ENCODE data around the gene TAL2.

The TAL2 gene

DNA sequence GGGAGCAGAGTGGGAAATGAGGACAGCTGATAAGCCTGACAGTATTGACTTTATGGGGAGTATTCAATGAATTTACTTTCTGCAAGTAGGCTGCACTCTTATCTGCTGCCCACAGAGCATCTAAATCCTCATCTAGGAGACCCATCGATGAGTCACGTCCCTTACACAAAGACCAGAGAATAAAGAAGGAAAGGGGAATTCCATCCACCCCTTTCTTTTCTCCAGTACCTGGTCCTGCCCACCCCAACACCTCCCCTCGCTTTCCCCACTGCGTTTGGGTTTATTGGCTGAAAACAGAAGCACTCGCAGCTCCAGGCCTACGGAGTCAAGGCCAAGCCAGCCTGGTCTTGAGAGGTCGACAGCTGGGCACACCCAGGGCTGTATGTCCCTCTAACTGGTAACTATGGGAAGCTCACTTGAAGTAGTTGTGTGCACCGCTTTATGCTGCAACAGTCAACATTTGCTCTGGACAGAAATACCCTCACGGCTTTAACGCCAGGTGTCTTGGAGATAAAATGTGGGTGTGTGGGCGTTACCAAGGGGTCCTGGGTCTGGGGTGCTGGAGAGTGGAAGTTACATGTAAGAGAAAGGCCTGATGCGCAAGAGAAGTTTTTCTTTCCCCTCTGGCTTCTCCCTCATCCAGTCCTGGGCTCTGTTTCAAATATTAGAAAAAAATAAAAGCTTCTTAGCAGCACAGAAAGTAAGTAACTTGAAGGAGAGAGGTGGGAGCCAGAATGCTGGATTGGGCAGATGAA lies 14.5 kb upstream of the TAL2 start:
- Histone ChIP-seq H3K4me1 (ENCODE audit: control insufficient read depth, insufficient read depth, low read length) (peaks cover 21% of the 10 kb centered on the region), H3K9ac (ENCODE audit: low read length) (no peak overlapping the region)

DNA sequence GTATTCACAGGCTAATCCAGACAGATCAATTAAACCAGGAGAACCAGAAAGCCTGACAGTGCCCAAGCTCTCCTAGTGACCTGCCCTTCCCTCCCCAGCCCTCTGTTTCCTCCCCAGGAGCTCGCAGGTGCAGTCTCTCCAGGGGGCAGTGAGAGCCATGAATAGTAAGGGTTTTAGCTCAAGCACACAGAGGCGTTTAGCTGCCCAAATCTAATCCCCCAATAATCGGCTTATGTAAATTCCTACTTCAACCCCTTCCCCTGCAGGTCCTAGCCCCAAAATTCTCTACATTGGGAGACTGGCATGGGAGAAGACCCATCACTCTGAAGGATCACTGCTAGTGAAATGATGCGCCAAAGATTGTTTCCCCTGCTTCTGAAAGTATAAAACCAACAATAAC lies 10.5 kb upstream of the TAL2 start:
- no peaks in the 10 kb centered on the region for H3K36me3 ChIP-seq (ENCODE audit: control insufficient read depth, insufficient read depth, low read length)
- no peak overlapping the region for H3K9ac ChIP-seq (ENCODE audit: low read length)
- H3K9me3 ChIP-seq (ENCODE audit: control insufficient read depth, insufficient read depth, low read depth, low read length) = no peaks in the 10 kb centered on the region
- H3K27ac ChIP-seq (ENCODE audit: low read depth, low read length) = no peak overlapping the region
- H3K27me3 ChIP-seq (ENCODE audit: control insufficient read depth, insufficient read depth, low read length) = peaks cover 34% of the 10 kb centered on the region
- H3K4me1 ChIP-seq (ENCODE audit: control insufficient read depth, insufficient read depth, low read length) = peaks cover 20% of the 10 kb centered on the region
- H3K4me3 ChIP-seq (ENCODE audit: low read depth, low read length) = no peak overlapping the region

More for the DNA sequence above, 14.5 kb upstream of the TAL2 start:
- H3K27me3 ChIP-seq (ENCODE audit: control insufficient read depth, insufficient read depth, low read length) = no peaks in the 10 kb centered on the region
- H3K36me3 ChIP-seq (ENCODE audit: control insufficient read depth, insufficient read depth, low read length) = no peaks in the 10 kb centered on the region
- H3K9me3 ChIP-seq (ENCODE audit: control insufficient read depth, insufficient read depth, low read depth, low read length) = no peaks in the 10 kb centered on the region
- H3K27ac ChIP-seq (ENCODE audit: low read depth, low read length) = no peak overlapping the region
- H3K4me3 ChIP-seq (ENCODE audit: low read depth, low read length) = no peak overlapping the region

DNA sequence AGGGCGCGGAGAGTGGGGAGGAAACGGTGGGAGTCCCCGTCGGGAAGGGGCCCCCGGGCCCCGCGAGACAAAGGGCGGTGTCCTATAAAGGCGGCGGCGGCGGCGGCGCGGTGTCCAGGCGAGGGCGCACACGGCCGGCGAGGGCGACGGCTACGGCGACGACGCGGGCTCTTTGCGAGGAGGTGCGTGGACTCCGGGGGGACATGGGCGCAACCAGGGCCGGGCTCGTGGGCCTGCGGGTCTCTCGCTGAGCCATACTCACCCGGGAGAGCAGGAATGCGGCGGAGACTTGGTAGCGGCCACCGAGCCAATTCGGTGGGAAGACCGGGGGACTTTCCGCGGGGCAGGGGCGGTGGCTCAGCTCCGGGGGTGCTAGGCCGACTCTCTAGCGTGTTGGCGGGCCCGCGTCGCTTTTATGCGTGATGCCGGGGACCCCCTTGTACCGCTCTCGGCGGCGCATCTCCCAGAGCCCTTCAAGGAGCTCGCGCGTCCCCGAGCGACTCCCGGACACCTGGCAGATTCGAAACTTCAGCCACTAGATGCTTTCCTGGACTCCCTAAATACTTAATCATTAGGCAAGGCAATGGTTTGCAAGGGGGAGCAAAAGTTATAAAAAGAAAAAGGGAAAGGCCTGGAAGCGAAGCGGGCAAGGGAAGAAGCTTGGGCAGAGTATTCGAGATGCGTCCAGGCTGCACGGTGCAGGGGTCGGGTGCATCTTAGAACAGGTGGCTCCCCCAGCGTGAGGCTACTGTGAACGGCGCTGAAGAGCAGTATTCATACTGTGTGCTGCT lies 5.9 kb upstream of the TAL2 start:
- H3K9me3 ChIP-seq (ENCODE audit: control insufficient read depth, insufficient read depth, low read depth, low read length) = no peaks in the 10 kb centered on the region
- H3K27me3 ChIP-seq (ENCODE audit: control insufficient read depth, insufficient read depth, low read length) = peaks cover 59% of the 10 kb centered on the region
- H3K27ac ChIP-seq (ENCODE audit: low read depth, low read length) = no peak overlapping the region
- H3K9ac ChIP-seq (ENCODE audit: low read length) = no peak overlapping the region
- no peaks in the 10 kb centered on the region for H3K36me3 ChIP-seq (ENCODE audit: control insufficient read depth, insufficient read depth, low read length)
- peaks cover 14% of the 10 kb centered on the region for H3K4me1 ChIP-seq (ENCODE audit: control insufficient read depth, insufficient read depth, low read length)
- peak overlapping the region; percentile 72 for H3K4me3 ChIP-seq (ENCODE audit: low read depth, low read length)

DNA sequence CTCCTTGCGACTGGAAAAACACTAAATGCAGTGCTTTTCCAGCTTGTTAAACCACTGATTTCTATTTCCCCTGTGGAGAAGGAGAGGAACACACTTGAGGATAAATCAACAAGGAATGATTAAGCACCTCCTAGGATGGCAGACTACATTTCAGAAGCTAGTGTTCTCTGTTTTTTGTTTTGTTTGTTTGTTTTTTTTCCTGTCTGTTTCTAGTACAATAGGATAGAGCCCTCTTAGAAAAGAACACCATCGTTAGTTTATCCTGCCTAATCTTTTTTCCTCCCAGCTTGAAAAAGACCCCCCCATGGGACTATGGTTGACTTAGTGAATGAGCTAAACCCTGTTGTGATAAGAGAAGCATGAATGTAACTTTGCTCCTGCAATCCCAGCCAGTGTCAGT lies 3.9 kb upstream of the TAL2 start:
- Histone ChIP-seq H3K9me3 (ENCODE audit: control insufficient read depth, insufficient read depth, low read depth, low read length) (no peaks in the 10 kb centered on the region), H3K9ac (ENCODE audit: low read length) (no peak overlapping the region), H3K27me3 (ENCODE audit: control insufficient read depth, insufficient read depth, low read length) (peaks cover 58% of the 10 kb centered on the region), H3K4me1 (ENCODE audit: control insufficient read depth, insufficient read depth, low read length) (peaks cover 14% of the 10 kb centered on the region), H3K27ac (ENCODE audit: low read depth, low read length) (no peak overlapping the region), H3K4me3 (ENCODE audit: low read depth, low read length) (no peak overlapping the region), H3K36me3 (ENCODE audit: control insufficient read depth, insufficient read depth, low read length) (no peaks in the 10 kb centered on the region)

DNA sequence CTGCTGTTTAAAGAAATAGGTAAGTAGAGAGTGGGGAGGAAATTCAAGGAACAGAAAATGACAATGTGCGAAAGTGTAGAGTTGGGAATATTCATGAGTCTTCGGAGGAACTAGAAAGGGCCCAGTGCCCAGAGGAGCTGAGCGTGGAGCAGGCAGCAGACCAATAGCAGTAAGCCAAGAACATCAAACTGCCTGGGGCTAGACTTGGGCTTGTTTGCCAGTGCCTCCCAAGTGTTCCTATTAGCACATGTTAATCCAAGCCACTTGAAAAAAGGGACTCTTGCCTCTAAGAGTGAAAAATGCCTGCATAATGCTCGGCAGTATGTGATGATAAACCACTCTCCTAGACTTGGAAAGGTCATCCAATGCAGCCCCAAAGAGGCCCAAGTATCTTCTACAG lies 1.2 kb upstream of the TAL2 start:
- Histone ChIP-seq H3K4me3 (ENCODE audit: low read depth, low read length) (no peak overlapping the region), H3K27me3 (ENCODE audit: control insufficient read depth, insufficient read depth, low read length) (peaks cover 32% of the 10 kb centered on the region), H3K27ac (ENCODE audit: low read depth, low read length) (no peak overlapping the region), H3K9ac (ENCODE audit: low read length) (no peak overlapping the region), H3K4me1 (ENCODE audit: control insufficient read depth, insufficient read depth, low read length) (peaks cover 14% of the 10 kb centered on the region), H3K36me3 (ENCODE audit: control insufficient read depth, insufficient read depth, low read length) (no peaks in the 10 kb centered on the region), H3K9me3 (ENCODE audit: control insufficient read depth, insufficient read depth, low read depth, low read length) (no peaks in the 10 kb centered on the region)

DNA sequence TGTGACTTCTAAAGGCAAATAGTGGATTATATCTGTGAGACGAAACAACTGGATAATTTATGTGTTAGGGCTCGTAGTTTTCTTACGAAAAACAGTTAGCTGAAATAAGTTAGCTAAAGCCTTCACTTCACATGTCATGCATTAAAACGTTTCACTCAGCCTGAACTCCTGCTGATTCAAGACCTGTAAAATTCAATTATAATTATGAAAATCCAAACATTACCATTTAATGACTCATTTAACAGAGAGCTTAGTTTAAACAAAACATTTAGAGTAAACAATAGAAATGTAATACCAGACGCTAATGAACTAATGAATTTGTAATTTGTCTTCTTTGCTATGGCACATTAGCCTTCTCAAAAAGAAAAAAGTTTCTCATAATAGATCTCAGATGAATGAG lies 1.7 kb downstream of the TAL2 start:
- Histone ChIP-seq H3K27me3 (ENCODE audit: control insufficient read depth, insufficient read depth, low read length) (peaks cover 6% of the 10 kb centered on the region), H3K9ac (ENCODE audit: low read length) (no peak overlapping the region), H3K36me3 (ENCODE audit: control insufficient read depth, insufficient read depth, low read length) (no peaks in the 10 kb centered on the region), H3K9me3 (ENCODE audit: control insufficient read depth, insufficient read depth, low read depth, low read length) (no peaks in the 10 kb centered on the region), H3K4me3 (ENCODE audit: low read depth, low read length) (no peak overlapping the region), H3K4me1 (ENCODE audit: control insufficient read depth, insufficient read depth, low read length) (peaks cover 10% of the 10 kb centered on the region; the same call in 1 of the 2 replicates), H3K27ac (ENCODE audit: low read depth, low read length) (no peak overlapping the region)

DNA sequence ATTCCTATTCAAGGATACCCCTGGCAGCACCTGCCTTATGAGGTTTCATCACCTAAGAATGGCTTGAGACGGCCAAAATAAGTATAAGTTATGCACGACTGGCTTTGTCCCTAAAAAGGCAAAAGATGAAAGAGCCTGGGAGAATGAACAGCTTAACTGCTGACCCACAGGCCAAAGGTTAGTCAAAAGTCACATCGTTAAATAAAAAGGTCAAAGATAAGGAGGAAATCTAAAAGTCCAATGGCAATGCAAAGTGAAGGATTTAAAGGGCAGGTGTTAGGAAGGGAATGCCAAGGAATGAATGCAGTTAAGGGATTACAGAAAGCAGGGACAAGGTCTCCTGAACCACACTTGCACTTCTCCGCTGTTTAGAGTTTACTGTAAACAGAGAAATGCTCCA lies 5.6 kb downstream of the TAL2 start:
- Histone ChIP-seq H3K27me3 (ENCODE audit: control insufficient read depth, insufficient read depth, low read length) (no peaks in the 10 kb centered on the region; the same call in 1 of the 2 replicates), H3K36me3 (ENCODE audit: control insufficient read depth, insufficient read depth, low read length) (no peaks in the 10 kb centered on the region), H3K27ac (ENCODE audit: low read depth, low read length) (no peak overlapping the region), H3K4me3 (ENCODE audit: low read depth, low read length) (no peak overlapping the region), H3K4me1 (ENCODE audit: control insufficient read depth, insufficient read depth, low read length) (no peaks in the 10 kb centered on the region), H3K9ac (ENCODE audit: low read length) (no peak overlapping the region), H3K9me3 (ENCODE audit: control insufficient read depth, insufficient read depth, low read depth, low read length) (no peaks in the 10 kb centered on the region)

DNA sequence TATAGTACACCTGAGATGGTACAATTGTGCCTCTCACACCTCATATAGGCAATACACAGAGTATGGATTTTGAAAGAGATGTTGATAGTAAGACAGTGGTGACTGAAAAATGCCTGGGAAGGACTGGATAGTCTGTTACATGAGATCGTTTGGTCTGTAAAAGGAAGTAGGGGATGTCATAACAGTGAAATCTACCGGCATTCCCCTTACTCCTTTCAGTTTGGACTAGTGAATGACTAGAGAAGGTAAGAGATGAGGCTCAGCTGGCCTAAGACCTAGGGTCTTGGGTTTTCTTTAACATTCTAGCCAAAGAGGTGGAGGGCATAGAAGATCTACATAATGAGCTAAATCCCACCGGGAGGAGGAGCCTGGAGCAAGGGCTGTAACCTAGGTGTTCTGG lies 8.1 kb downstream of the TAL2 start:
- Histone ChIP-seq H3K9ac (ENCODE audit: low read length) (no peak overlapping the region), H3K27me3 (ENCODE audit: control insufficient read depth, insufficient read depth, low read length) (no peaks in the 10 kb centered on the region; the same call in 1 of the 2 replicates), H3K4me3 (ENCODE audit: low read depth, low read length) (no peak overlapping the region), H3K9me3 (ENCODE audit: control insufficient read depth, insufficient read depth, low read depth, low read length) (no peaks in the 10 kb centered on the region), H3K27ac (ENCODE audit: low read depth, low read length) (no peak overlapping the region), H3K36me3 (ENCODE audit: control insufficient read depth, insufficient read depth, low read length) (no peaks in the 10 kb centered on the region), H3K4me1 (ENCODE audit: control insufficient read depth, insufficient read depth, low read length) (no peaks in the 10 kb centered on the region)

DNA sequence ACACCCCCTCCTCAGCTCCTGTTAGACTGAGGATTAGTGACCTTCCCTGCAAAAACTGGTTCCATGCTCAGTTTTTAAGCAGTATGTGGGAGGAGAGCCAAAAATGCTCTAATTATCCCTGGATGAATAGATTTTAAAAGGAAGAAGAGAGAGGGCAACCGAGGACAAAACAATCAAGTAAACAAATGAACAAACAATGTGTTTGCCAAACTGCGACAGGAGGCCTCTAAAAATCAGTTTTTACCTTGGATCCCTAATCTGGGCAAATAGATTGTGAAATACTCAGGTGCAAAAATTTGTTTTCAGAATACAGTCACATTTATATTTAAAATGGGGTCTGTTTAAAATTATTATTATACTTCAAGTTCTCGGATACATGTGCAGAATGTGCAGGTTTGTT lies 8.5 kb downstream of the TAL2 start:
- Histone ChIP-seq H3K27ac (ENCODE audit: low read depth, low read length) (no peak overlapping the region), H3K4me1 (ENCODE audit: control insufficient read depth, insufficient read depth, low read length) (no peaks in the 10 kb centered on the region), H3K9me3 (ENCODE audit: control insufficient read depth, insufficient read depth, low read depth, low read length) (no peaks in the 10 kb centered on the region), H3K9ac (ENCODE audit: low read length) (no peak overlapping the region), H3K27me3 (ENCODE audit: control insufficient read depth, insufficient read depth, low read length) (no peaks in the 10 kb centered on the region; the same call in 1 of the 2 replicates), H3K36me3 (ENCODE audit: control insufficient read depth, insufficient read depth, low read length) (no peaks in the 10 kb centered on the region), H3K4me3 (ENCODE audit: low read depth, low read length) (no peak overlapping the region)

DNA sequence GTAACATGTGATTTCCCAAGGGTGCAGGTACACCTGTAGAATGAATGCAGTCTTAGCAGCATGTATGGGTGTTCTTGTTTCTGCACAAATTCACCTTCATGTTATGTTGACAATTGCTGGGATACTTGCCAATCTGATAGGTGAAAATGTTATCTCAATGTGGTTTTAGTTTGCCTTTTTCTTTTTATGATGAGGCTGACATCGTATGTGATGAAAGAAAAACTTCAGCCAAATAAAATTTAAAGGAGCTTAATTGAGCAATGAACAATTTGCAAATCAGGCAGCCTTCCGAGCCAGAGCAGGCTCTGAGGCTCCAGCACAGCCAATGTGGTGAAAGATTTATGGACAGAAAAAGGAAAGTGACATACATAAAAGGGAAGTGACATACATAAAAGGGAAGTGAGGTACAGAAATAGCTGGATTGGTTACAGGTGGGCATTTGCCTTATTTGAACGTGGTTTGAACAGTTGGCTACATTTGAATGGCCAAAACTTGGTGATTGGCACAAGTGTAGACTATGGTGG lies 10.5 kb downstream of the TAL2 start:
- no peaks in the 10 kb centered on the region for H3K9me3 ChIP-seq (ENCODE audit: control insufficient read depth, insufficient read depth, low read depth, low read length)
- H3K9ac ChIP-seq (ENCODE audit: low read length) = no peak overlapping the region
- no peaks in the 10 kb centered on the region for H3K4me1 ChIP-seq (ENCODE audit: control insufficient read depth, insufficient read depth, low read length)
- H3K27ac ChIP-seq (ENCODE audit: low read depth, low read length) = no peak overlapping the region
- H3K4me3 ChIP-seq (ENCODE audit: low read depth, low read length) = no peak overlapping the region
- no peaks in the 10 kb centered on the region for H3K36me3 ChIP-seq (ENCODE audit: control insufficient read depth, insufficient read depth, low read length)
- H3K27me3 ChIP-seq (ENCODE audit: control insufficient read depth, insufficient read depth, low read length) = no peaks in the 10 kb centered on the region; the same call in 1 of the 2 replicates

DNA sequence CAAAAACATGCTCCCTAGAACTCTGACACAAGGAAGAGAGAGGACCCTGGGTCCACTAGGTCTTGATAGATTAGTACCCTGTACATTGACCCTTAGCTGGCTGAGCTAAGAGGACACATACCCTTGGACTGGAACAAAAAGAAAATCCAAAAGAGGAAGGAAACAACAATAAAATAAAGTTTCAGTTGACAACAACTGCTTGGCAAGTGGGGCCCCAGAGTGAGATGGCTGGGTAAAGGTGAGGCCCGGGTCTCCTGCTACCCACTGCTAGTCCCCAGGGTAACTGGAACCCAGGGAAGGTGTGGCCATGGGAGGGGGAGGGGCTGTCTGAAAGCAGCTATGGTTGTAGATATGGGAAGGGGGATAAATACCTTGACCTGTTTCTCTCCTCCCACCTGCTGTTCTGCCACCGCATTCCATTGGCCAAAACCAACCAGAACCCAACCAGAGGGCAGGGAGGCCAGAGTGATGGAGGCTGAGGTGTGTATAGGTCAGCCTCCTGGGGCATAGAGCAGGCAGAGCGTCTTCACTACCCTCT lies 11.7 kb downstream of the TAL2 start:
- Histone ChIP-seq H3K27ac (ENCODE audit: low read depth, low read length) (no peak overlapping the region), H3K9ac (ENCODE audit: low read length) (no peak overlapping the region), H3K4me3 (ENCODE audit: low read depth, low read length) (no peak overlapping the region), H3K36me3 (ENCODE audit: control insufficient read depth, insufficient read depth, low read length) (no peaks in the 10 kb centered on the region), H3K9me3 (ENCODE audit: control insufficient read depth, insufficient read depth, low read depth, low read length) (no peaks in the 10 kb centered on the region), H3K4me1 (ENCODE audit: control insufficient read depth, insufficient read depth, low read length) (peaks cover 6% of the 10 kb centered on the region; the same call in 1 of the 2 replicates), H3K27me3 (ENCODE audit: control insufficient read depth, insufficient read depth, low read length) (no peaks in the 10 kb centered on the region; the same call in 1 of the 2 replicates)
